Gastrocnemius medialis (tissue), 4 donors: ENCODE measurements around the gene MRC2.

Experiments used
- CTCF ChIP-seq, 5 experiments: fragments of 450-650 bp in 3 of 5; fragments of 200-600 bp in 2 of 5; sonication (generic) in 2 of 5; IDR thresholded peaks in 4 of 5; conservative IDR thresholded peaks in 1 of 5; 1 replicate in 4 of 5; 2 replicates in 1 of 5; pipeline ENCODE4 v1.5.1; 2016 to 2019; ENCODE audit warnings: antibody characterized with exemption in 5 of 5, mild to moderate bottlenecking in 3 of 5, moderate library complexity in 3 of 5
- POLR2A ChIP-seq, 2 donors: fragments of 450-650 bp; IDR thresholded peaks; one replicate each; pipeline ENCODE4 v1.6.1; 2017; ENCODE audit warnings: antibody characterized with exemption in 2 of 2, mild to moderate bottlenecking in 2 of 2, moderate library complexity in 2 of 2

GRCh38 chr17:62630365-62631085 lies 3.1 kb downstream of the MRC2 start:
- TF ChIP-seq CTCF (IDR thresholded peaks at IDR 0.05 in 4 of 5, conservative IDR thresholded peaks at IDR 0.05 in 1 of 5), result no peak
- TF ChIP-seq POLR2A (IDR thresholded peaks at IDR 0.05), result no peak
